GM15510 (cell line): Measurements from ENCODE around the gene CYP17A1.

Experiments used
- POLR2A ChIP-seq: IDR thresholded peaks from 3 replicates; pipeline ENCODE4 v1.6.1; 2011; ENCODE audit warnings: borderline replicate concordance; ENCODE audit not compliant: insufficient read length; ENCODE audit errors: extremely low read depth

Gene CYP17A1

GRCh38 chr10:102835007-102835482, 2.2 kb downstream of the CYP17A1 start:
- TF ChIP-seq POLR2A = no peak

- no peak for TF ChIP-seq POLR2A
These were observed 3.1 kb downstream of the CYP17A1 start for GRCh38 chr10:102834143-102834542.

GRCh38 chr10:102832987-102833386, 4.2 kb downstream of the CYP17A1 start:
- TF ChIP-seq POLR2A = no peak

GRCh38 chr10:102832248-102832647, 5.0 kb downstream of the CYP17A1 start:
- no peak for TF ChIP-seq POLR2A

- TF ChIP-seq POLR2A = no peak
These were observed 5.7 kb downstream of the CYP17A1 start for GRCh38 chr10:102831322-102832071.

GRCh38 chr10:102827597-102827975, 9.6 kb downstream of the CYP17A1 start:
- no peak for TF ChIP-seq POLR2A

GRCh38 chr10:102826148-102826796, 10.9 kb downstream of the CYP17A1 start:
- no peak for TF ChIP-seq POLR2A

- no peak for TF ChIP-seq POLR2A
These were observed 12.5 kb downstream of the CYP17A1 start for GRCh38 chr10:102824664-102825063.

- TF ChIP-seq POLR2A = no peak
These were observed 15.0 kb downstream of the CYP17A1 start for GRCh38 chr10:102822222-102822621.

- no peak for TF ChIP-seq POLR2A
These were observed 18.2 kb downstream of the CYP17A1 start for GRCh38 chr10:102819054-102819453.

- no peak for TF ChIP-seq POLR2A
These were observed 20.0 kb downstream of the CYP17A1 start for GRCh38 chr10:102817175-102817574.

GRCh38 chr10:102815790-102816549, 21.2 kb downstream of the CYP17A1 start:
- TF ChIP-seq POLR2A = no peak

- no peak for TF ChIP-seq POLR2A
These were observed 22.1 kb downstream of the CYP17A1 start for GRCh38 chr10:102814873-102815661.

- no peak for TF ChIP-seq POLR2A
These were observed 22.8 kb downstream of the CYP17A1 start for GRCh38 chr10:102814453-102814871.
